Activated CD4-positive, alpha-beta T cell treated with anti-CD3 and anti-CD28 coated beads, Interleukin-2, amount 50 U/mL, for 4 hours (primary cell): ENCODE data around the gene GYS2.

Source experiments
- DNase-seq, 2 experiments: peaks; one replicate each; pipeline ENCODE4 v3.0.0-alpha.2; 2020

Gene GYS2

GRCh38 chr12:21552635-21553328, 51.9 kb downstream of the GYS2 start:
- no peak for DNase-seq

- no peak for DNase-seq
Measured at GRCh38 chr12:21551841-21552465, 52.7 kb downstream of the GYS2 start.

GRCh38 chr12:21547437-21547836, 57.2 kb downstream of the GYS2 start:
- no peak for DNase-seq

DNA sequence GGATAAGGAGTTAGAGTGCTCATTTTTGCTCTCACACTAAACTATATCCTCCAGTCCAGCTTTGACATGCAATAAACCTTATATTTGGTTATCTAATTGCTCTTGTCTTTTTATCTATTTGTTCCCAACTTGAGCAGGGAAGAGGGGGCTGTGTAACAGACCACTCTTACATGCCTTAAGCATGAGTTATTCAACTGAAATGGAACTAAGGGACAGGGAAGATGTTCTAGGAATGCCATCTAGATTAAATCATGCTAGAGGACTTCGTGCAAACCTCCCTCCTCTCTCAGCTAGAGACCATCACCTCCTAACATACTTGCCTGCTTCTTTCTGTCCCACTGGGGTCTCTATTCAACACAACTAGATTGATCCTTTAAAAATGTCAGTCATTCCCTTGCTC, 57.9 kb downstream of the GYS2 start:
- DNase-seq, result no peak

- no peak for DNase-seq
Measured at GRCh38 chr12:21545557-21545956, 59.1 kb downstream of the GYS2 start.

- no peak for DNase-seq
Measured at GRCh38 chr12:21543151-21543550, 61.5 kb downstream of the GYS2 start.

GRCh38 chr12:21542403-21542802, 62.2 kb downstream of the GYS2 start:
- DNase-seq, result no peak

DNA sequence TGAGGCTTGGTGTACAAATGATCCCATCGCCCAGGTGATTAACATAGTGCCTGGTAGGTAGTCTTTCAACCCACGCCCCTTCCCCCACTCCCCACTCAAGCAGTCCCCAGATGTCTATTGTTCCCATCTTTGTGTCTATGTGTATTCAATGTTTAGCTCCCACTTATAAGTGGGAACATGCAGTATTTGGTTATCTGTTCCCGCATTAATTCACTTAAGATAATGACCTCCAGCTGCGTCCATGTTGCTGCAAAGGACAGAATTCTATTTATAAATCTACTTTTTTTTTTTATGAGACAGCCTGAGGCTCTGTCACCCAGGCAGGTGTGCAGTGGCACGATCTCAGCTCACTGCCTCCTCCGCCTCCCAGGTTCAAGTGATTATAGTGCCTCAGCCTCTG, 62.9 kb downstream of the GYS2 start:
- no peak for DNase-seq

DNA sequence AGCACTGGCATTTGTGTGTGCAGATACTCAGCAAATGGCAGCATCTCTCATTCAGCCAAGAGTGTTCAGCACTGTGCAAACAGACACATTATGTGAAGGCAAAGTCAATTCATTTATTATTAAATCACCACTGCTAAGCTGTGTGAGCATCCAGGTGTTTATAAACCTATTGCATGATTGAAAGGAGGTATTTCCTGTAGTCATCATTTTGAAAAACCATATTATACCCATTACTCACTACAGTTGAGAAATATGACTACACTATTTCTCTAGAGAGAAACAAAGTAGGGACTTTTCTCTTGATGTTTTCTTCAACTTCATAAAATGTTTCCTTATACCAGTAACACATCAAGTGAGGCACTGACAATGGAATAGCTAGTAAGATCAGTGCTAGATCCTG, 64.8 kb downstream of the GYS2 start:
- no peak for DNase-seq

- no peak for DNase-seq
Measured at GRCh38 chr12:21538061-21538653, 66.5 kb downstream of the GYS2 start.

DNA sequence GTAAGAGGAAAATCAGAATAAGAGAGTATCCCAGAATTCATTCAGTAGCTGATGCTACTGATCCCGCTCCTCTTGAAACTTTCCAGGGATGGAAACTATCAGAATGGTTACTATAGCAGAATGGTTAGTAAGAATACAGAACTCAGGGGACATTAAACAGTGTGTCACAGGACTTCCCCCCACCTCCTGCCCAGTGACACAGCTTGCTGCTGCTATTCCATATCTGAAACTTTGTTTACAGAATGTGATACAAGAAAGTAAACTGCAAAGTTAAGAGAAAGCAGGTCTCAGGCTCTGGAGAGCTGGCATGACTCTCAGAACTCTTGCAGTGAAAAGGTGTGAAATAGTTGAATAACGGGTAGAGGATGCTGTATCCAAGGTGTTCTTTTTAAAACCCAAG, 75.2 kb downstream of the GYS2 start:
- no peak for DNase-seq

DNA sequence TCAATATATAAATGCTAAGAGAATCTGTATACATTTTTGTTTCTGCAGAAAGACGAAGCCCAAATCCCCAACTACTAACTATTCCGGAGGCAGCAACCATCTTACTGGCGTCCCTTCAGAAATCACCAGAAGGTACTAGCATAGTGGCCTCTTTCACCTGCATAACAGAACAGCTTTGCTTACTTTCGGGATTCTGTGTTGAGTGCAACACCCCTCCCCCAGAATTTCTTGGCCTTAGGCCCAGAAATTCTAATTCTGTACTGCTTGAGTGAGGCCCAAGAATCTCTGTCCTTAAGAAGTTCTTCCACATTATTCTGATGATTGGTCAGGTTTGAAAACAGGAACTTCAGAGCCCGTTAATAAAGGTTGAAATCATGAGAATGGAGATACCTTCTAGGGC, 75.7 kb downstream of the GYS2 start:
- no peak for DNase-seq

DNA sequence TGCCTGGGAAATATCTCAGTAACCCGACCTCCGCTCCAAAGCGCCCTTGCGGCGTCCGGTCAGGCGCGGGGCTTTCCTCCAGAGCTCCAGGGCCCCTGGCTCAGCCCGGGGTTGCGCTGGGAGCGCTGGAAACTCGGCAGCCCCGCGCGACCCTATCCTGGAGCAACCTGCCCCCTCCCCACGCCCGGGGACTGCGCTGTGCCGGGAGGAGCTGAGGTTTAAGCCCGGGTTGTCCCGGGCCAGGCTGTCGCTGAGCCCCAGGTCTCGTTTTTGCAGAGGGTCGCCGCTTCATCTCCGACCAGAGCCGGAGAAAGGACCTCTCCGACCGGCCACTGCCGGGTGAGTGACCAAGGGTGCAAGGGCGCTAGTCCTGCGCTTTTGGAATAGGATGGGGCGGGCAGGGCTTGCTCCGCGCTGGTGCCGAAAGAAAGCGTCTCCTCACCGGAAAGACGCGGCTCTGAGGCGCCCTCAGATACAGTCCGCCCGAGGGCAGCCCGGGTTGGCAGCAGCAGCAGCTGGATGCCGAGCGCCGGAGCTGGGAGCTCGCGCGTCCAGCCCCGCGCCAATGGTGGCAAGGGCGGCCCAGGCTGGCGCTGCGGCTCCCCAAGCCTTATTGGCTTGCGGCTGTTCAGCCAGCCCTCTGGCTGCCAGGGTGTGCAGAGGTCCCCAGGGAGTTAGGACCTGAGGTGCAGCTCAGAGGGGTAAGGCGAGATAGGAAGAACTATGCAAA, 77.0 kb downstream of the GYS2 start:
- peak; percentile 34 to 46 for DNase-seq

DNA sequence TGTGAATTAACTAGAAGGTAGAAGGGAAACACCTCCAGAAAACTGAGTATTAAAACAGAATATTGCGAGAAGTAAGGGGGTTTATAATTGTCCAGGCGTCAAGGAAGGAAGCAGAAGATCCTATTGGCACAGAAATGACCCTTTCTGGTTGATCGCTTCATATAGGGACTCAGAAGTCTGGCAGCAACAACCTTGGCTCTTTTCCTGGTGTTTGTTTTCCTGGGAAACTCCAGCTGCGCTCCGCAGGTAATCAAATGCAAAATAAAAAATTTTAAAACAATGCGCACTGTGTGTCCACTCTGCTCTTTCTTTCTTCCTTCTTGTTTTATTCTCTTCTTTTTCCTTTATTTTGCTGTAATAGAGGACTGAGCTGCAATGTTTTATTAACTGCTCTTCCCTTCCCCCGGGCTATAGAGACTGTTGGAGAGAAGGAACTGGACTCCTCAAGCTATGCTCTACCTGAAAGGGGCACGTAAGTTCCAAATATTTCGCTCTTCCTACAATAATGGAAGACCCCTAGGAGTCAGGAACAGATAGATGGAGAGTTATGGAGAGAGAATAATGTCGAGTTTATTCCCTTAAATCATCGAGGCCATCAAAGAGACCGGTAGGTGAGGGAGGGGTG, 77.8 kb downstream of the GYS2 start:
- no peak for DNase-seq

- DNase-seq, result no peak
Measured at GRCh38 chr12:21526053-21526452, 78.6 kb downstream of the GYS2 start, which contains the start of gene SPX. Gene SPX (plus strand): TSS chr12:21526296. CDS start chr12:21526473, 177 bp downstream.

DNA sequence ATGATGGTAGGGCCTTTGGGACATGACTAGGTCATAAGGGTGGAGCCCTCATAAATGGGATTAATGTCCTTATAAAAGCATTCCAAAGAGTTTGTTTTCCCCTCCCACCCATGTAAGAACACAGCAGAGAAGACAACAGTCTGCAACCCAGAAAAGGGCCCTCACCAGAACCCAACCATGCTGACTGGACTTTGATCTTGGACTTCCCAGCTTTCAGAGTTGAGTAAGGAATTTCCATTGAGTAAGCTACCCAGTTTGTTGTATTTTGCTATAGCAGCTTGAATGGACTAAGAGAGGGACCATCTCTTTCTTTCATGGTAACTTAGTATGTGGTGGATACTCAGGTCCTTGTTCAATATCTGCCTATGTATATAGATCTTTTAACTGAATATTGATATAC, 81.5 kb downstream of the GYS2 start:
- DNase-seq, result no peak

- no peak for DNase-seq
Measured at GRCh38 chr12:21521541-21521940, 83.1 kb downstream of the GYS2 start.

GRCh38 chr12:21518451-21518850, 86.2 kb downstream of the GYS2 start:
- no peak for DNase-seq

DNA sequence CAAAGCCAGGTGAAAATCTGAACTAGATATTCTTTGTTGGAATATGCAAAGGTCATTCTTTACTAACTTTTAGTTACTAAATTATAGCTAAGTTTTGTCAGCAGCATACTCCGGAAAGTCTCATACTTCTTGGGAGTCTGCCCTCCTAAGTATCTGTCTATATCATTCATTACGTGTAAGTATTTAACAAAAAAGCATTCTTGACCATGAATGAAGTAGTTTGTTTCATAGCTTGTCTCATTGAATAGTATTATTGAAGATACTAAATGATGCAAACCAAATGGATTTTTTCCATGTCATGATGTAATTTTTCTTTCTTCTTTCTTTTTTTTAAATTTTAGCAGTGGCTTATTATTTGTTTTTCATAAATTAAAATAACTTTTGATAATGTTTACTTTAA, 88.4 kb downstream of the GYS2 start:
- no peak for DNase-seq

DNA sequence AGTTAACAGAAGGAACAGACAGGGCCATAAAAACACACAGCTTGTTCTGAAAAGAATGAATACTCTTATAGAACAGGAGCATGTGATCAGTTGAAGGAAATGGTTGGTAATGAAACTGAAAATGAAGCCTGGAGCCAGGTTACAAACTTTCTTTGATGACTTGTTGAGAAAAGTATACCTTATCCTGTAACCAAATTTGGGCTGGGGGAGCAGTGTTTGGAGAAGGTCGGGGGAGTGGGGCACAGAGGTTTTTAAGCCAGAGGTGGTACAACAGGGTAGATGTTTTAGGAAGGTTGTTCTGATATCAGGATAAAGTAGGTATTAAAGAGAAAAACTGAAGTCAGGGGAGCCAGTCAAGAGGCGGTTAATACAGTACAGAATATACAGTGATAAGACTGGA, 94.9 kb downstream of the GYS2 start:
- DNase-seq, result no peak

DNA sequence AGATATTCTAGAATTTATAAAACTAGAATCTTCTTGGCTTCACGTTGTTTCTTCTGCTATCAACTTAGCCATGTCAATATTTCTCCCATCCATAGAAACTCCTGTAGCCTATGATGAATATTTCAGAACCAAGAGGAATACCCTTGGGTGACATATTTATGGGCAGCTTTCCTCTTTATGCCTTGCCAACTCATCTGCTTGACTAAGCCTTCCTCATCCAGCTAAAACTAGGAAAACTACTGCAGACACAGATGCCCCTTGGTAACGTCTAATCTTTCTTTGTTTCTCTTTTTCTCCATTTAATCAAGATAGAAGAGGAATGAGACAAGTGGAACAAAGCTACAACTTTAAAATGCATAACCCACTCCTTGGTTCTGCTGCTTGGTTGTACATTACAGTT, 96.8 kb downstream of the GYS2 start:
- no peak for DNase-seq

DNA sequence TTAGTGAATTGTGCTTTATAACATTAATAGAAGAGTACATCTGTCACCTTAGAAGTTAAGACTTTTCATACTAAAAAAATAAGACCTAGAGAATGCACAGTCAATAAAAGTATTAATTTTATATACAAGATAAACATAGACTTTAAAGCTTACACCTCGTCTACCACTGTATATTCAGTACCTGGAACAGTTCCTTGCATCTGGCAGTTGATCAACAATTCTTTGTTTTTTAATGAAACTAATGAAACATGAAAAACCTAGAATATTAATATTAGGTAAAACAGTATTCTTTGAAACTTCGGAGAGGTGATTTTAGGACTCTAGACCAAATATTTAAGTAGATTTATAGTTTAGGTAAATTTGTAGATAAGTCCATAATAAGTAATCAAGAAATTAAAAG, 98.8 kb downstream of the GYS2 start:
- DNase-seq, result no peak

DNA sequence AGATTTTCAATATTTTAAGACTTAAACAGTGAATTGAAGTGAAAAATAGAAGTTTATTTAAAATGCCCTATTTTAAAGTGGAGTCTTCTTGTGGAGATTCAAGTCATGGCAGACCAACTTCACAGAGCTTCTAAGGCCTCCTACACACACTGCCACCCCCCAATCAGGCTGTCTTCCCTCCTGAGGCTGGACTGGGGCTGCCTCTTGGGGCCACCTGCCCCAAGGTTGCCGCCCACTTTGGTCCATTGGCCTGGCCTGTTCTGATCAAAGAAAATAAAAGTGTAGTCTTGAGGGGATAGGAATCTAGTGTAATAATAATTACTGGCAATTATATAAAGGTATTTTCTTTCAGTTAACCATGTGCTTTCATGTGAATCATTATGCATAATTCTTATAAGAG, 101.8 kb downstream of the GYS2 start:
- no peak for DNase-seq

DNA sequence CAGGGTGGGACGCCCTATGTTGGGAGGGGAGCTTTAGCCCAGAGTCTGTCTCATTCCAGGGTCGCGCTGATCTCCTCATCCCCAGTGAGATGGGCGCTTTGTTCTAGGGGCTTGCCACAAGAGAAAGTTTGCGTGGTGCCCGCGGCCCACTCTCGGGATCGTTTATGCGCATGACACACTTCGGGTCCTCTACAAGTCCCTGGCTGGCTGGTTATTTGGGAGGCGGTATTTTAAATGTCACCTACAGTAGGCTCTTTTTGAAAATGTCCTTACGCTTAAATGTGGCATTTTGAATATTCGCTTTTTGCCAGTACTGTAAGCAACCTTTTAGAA, 102.5 kb downstream of the GYS2 start:
- DNase-seq, result peak; percentile 30 to 32
